H1 (cell line): ENCODE results near the gene TSPAN32.

Experiments
- CEBPB ChIP-seq: IDR thresholded peaks from 2 replicates; pipeline ENCODE4 v1.6.1; 2012; ENCODE audit warnings: low read depth, low read length
- CTCF ChIP-seq, 3 experiments: IDR thresholded peaks; 1 replicate in 2 of 3; 2 replicates in 1 of 3; pipeline versions ENCODE4 v1.5.1 to v1.6.1; 2011; ENCODE audit warnings: low read length in 3 of 3, mild to moderate bottlenecking in 3 of 3, inconsistent platforms in 2 of 3, low read depth in 1 of 3, moderate library complexity in 1 of 3; ENCODE audit not compliant: insufficient read depth in 1 of 3; ENCODE audit errors: control extremely low read depth in 1 of 3
- EP300 ChIP-seq, 2 experiments: IDR thresholded peaks; 1 replicate in 1 of 2; 2 replicates in 1 of 2; pipeline ENCODE4 v1.6.1; 2011 to 2012; ENCODE audit warnings: low read depth in 2 of 2, low read length in 2 of 2, mild to moderate bottlenecking in 2 of 2, borderline replicate concordance in 1 of 2, inconsistent platforms in 1 of 2, moderate library complexity in 1 of 2
- GABPA ChIP-seq: IDR thresholded peaks from 2 replicates; pipeline ENCODE4 v1.6.1; 2011; ENCODE audit warnings: mild to moderate bottlenecking, low read length, moderate library complexity, borderline replicate concordance; ENCODE audit not compliant: insufficient read depth
- MAX ChIP-seq: IDR thresholded peaks from 2 replicates; pipeline ENCODE4 v1.6.1; 2012; ENCODE audit warnings: inconsistent platforms
- POLR2A ChIP-seq, 2 experiments: IDR thresholded peaks; 1 replicate in 1 of 2; 2 replicates in 1 of 2; pipeline ENCODE4 v1.6.1; 2011; ENCODE audit warnings: low read depth in 2 of 2, low read length in 2 of 2, mild to moderate bottlenecking in 2 of 2; ENCODE audit errors: control extremely low read depth in 1 of 2
- POLR2AphosphoS5 ChIP-seq: IDR thresholded peaks from 2 replicates; pipeline ENCODE4 v1.6.1; 2011; ENCODE audit warnings: low read depth, low read length
- RAD21 ChIP-seq, 2 experiments: IDR thresholded peaks in 1 of 2; conservative IDR thresholded peaks in 1 of 2; 2 replicates each; pipeline ENCODE4 v1.6.1; 2011; ENCODE audit warnings: low read depth in 2 of 2, low read length in 2 of 2, improper control_type of control experiment in 1 of 2, inconsistent platforms in 1 of 2, mild to moderate bottlenecking in 1 of 2, moderate library complexity in 1 of 2
- SP1 ChIP-seq: IDR thresholded peaks from 2 replicates; pipeline ENCODE4 v1.6.1; 2011; ENCODE audit warnings: low read depth, low read length
- SRF ChIP-seq: IDR thresholded peaks from 2 replicates; pipeline ENCODE4 v1.6.1; 2011; ENCODE audit warnings: mild to moderate bottlenecking, low read depth, low read length, moderate library complexity

GRCh38 chr11:2297623-2298030 lies 4.2 kb upstream of the TSPAN32 start:
- TF ChIP-seq GABPA (no peak), RAD21 (IDR thresholded peaks at IDR 0.05 in 1 of 2, conservative IDR thresholded peaks at IDR 0.05 in 1 of 2; ENCODE audit: low read depth in 2 of 2, low read length in 2 of 2) (no peak), POLR2A (IDR thresholded peaks at IDR 0.05; ENCODE audit: control extremely low read depth in 1 of 2, low read depth in 2 of 2, low read length in 2 of 2) (no peak), POLR2AphosphoS5 (no peak), CEBPB (no peak), EP300 (IDR thresholded peaks at IDR 0.05; ENCODE audit: borderline replicate concordance in 1 of 2, low read depth in 2 of 2, low read length in 2 of 2) (no peak), SRF (no peak), CTCF (IDR thresholded peaks at IDR 0.05; ENCODE audit: control extremely low read depth in 1 of 3, insufficient read depth in 1 of 3, low read depth in 1 of 3, low read length in 3 of 3) (no peak), SP1 (no peak), MAX (no peak)
